ENCODE data around the gene GSG1L.

GSG1L gene

DNA sequence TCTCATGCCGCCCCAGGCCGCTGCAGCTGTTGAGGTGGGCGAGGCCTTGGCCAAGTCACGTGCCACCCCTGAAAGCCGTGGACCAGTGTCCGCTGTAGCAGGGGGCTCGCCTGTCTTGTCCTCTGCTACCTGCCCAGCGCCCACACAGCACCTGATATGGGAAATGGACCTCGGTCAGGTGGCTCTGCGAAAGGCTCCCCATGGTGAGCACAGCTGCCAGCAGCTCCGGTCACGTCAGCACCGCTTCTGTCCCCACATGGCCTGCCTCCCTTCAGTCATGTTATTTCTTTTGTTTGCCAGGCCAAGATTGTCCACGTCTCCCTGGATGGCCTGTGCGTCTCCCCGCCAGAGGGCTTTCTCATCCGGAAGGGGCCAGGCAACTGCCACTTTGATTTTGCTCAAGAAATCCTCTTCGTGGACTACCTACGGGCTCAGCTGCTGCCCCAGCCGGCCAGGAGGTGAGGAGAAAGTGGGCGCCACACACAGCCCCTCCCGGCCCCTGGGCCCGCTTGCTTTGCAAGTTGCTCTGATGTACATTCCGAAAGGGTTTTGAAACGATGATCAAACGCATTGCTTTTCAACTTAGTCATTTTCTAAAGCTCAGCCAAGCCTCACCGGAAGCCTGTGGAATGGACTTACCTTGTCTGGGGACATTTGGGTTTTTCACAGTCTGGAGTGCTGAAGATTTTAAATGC, 293.8 kb downstream of the GSG1L start:
- no peak for DNase-seq (ENCODE audit: low read depth in 1 of 2, low spot score in 1 of 2)
- Histone ChIP-seq H3K27me3 (ENCODE audit: insufficient read depth, poor library complexity, severe bottlenecking) (no peaks in the 10 kb centered on the region), H3K27ac (replicated peaks) (no peak overlapping the region), H3K4me3 (replicated peaks; ENCODE audit: insufficient read depth, low read length) (no peak overlapping the region)
- TF ChIP-seq, protein P1, sequence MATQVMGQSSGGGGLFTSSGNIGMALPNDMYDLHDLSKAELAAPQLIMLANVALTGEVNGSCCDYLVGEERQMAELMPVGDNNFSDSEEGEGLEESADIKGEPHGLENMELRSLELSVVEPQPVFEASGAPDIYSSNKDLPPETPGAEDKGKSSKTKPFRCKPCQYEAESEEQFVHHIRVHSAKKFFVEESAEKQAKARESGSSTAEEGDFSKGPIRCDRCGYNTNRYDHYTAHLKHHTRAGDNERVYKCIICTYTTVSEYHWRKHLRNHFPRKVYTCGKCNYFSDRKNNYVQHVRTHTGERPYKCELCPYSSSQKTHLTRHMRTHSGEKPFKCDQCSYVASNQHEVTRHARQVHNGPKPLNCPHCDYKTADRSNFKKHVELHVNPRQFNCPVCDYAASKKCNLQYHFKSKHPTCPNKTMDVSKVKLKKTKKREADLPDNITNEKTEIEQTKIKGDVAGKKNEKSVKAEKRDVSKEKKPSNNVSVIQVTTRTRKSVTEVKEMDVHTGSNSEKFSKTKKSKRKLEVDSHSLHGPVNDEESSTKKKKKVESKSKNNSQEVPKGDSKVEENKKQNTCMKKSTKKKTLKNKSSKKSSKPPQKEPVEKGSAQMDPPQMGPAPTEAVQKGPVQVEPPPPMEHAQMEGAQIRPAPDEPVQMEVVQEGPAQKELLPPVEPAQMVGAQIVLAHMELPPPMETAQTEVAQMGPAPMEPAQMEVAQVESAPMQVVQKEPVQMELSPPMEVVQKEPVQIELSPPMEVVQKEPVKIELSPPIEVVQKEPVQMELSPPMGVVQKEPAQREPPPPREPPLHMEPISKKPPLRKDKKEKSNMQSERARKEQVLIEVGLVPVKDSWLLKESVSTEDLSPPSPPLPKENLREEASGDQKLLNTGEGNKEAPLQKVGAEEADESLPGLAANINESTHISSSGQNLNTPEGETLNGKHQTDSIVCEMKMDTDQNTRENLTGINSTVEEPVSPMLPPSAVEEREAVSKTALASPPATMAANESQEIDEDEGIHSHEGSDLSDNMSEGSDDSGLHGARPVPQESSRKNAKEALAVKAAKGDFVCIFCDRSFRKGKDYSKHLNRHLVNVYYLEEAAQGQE (IDR thresholded peaks at IDR 0.05; ENCODE audit: insufficient replicate concordance, low read depth) = no peak
- TF ChIP-seq GABPA (IDR thresholded peaks at IDR 0.05; ENCODE audit: low read depth) (no peak), POLR2AphosphoS5 (IDR thresholded peaks at IDR 0.05; ENCODE audit: low read depth) (no peak), SPI1 (IDR thresholded peaks at IDR 0.05; ENCODE audit: borderline replicate concordance, low read depth) (no peak)
- TF ChIP-seq, protein P2, sequence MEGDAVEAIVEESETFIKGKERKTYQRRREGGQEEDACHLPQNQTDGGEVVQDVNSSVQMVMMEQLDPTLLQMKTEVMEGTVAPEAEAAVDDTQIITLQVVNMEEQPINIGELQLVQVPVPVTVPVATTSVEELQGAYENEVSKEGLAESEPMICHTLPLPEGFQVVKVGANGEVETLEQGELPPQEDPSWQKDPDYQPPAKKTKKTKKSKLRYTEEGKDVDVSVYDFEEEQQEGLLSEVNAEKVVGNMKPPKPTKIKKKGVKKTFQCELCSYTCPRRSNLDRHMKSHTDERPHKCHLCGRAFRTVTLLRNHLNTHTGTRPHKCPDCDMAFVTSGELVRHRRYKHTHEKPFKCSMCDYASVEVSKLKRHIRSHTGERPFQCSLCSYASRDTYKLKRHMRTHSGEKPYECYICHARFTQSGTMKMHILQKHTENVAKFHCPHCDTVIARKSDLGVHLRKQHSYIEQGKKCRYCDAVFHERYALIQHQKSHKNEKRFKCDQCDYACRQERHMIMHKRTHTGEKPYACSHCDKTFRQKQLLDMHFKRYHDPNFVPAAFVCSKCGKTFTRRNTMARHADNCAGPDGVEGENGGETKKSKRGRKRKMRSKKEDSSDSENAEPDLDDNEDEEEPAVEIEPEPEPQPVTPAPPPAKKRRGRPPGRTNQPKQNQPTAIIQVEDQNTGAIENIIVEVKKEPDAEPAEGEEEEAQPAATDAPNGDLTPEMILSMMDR (IDR thresholded peaks at IDR 0.05; ENCODE audit: insufficient read depth, low read length) = no peak

DNA sequence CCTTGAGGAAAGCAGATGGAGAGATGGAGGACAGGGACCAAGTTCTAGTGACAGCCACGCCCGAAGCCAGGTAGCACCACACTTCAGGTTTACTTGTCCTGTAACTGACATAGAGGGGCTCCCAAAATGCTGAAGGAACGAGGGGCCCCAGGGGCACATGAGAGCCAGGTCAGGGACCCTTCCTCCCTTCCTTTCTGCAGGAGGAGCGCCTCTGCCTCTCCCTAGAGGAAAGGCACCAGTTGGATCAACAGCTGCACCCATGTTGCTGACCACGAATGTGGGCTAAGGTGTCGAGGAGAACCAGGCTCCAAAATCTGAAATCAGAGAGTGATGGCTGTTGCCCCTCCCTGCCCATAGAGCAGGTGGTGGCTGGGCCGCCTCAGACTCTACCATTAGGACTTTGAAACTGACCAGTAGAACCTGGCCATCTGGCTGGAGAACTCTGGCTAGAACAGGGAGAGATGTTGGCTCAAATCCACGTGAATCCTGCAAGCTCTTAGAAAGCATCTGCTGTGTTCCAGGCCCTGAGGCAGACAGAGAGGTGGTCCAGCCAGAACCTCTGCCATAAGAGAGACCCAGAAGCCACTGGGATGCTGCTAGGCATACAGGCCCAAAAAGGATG, 294.8 kb downstream of the GSG1L start:
- no peak overlapping the region for H3K27ac ChIP-seq (replicated peaks)
- TF ChIP-seq GABPA (IDR thresholded peaks at IDR 0.05; ENCODE audit: low read depth) (no peak), SPI1 (IDR thresholded peaks at IDR 0.05; ENCODE audit: borderline replicate concordance, low read depth) (no peak), POLR2AphosphoS5 (IDR thresholded peaks at IDR 0.05; ENCODE audit: low read depth) (no peak)
- TF ChIP-seq, protein P2 (IDR thresholded peaks at IDR 0.05; ENCODE audit: insufficient read depth, low read length) = no peak
- TF ChIP-seq, protein P1 (IDR thresholded peaks at IDR 0.05; ENCODE audit: insufficient replicate concordance, low read depth) = no peak
- DNase-seq (ENCODE audit: low read depth in 1 of 2, low spot score in 1 of 2) = no peak

DNA sequence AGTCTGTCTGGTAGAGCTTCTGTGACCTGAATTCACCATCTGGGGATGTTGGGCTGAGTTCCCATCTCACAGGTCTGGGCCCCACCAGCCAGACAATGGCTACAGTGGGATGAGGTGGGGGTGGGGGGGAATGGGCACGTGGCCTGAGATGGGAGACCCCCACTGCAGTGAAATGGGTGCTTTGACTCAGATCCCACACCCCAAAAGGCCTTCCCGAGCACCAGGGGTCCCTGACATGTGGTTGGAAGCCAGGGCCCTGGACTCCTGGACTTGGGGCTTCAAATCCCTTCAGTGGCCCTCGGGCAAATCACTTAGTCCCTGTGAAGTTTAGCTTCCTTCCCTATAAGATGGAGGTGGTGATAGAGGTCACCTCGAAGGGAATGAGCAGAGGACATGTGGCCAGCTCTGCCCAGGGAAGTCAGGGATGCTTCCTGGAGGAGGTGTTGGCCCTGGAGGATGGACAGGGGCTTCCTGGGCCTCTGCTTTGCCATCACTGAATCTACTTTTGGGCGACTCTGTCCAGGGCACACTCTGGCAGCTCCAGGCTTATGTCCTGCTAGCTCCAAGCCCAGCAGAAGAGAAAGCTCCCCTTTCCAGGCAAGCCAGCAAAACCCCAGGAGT, 295.4 kb downstream of the GSG1L start:
- TF ChIP-seq SPI1 (IDR thresholded peaks at IDR 0.05; ENCODE audit: borderline replicate concordance, low read depth) = no peak
- TF ChIP-seq, protein P2 (IDR thresholded peaks at IDR 0.05; ENCODE audit: insufficient read depth, low read length) = no peak
- H3K27ac ChIP-seq (replicated peaks) = no peak overlapping the region
- H3K27me3 ChIP-seq (ENCODE audit: insufficient read depth, poor library complexity, severe bottlenecking) = no peaks in the 10 kb centered on the region
- no peak for DNase-seq (ENCODE audit: low read depth in 1 of 2, low spot score in 1 of 2)
- no peak overlapping the region for H3K4me3 ChIP-seq (replicated peaks; ENCODE audit: insufficient read depth, low read length)

More for the DNA sequence above, 294.8 kb downstream of the GSG1L start:
- H3K27me3 ChIP-seq (ENCODE audit: insufficient read depth, poor library complexity, severe bottlenecking) = no peaks in the 10 kb centered on the region
- no peak overlapping the region for H3K4me3 ChIP-seq (replicated peaks; ENCODE audit: insufficient read depth, low read length)

All from HL-60 (cell line).